HepG2 (cell line): ENCODE data around the gene SIAH2. TPM values are rescaled to one million over a fixed set of nuclear protein-coding genes. Genes with fewer than 3 reads are reported as not detected.

Experiments
- AGO1 ChIP-seq: fragments of 200-400 bp; formaldehyde crosslinking; IDR thresholded peaks from 2 replicates; pipeline ENCODE4 v1.6.1; 2017; ENCODE audit warnings: mild to moderate bottlenecking, low read depth, low read length, moderate library complexity; ENCODE audit not compliant: poor library complexity, severe bottlenecking
- GATAD2A ChIP-seq: IDR thresholded peaks from 2 replicates; pipeline ENCODE4 v1.6.1; 2016
- HNRNPLL ChIP-seq: fragments of 200-400 bp; formaldehyde crosslinking; IDR thresholded peaks from 2 replicates; pipeline ENCODE4 v1.6.1; 2017; ENCODE audit warnings: mild to moderate bottlenecking, low read depth, low read length; ENCODE audit not compliant: poor library complexity, severe bottlenecking
- JARID2 ChIP-seq: sonication (generic); formaldehyde crosslinking; IDR thresholded peaks from 2 replicates; pipeline ENCODE4 v1.8.1; 2023; ENCODE audit warnings: missing genetic modification reagents, inconsistent platforms; ENCODE audit not compliant: insufficient replicate concordance
- MXI1 ChIP-seq: IDR thresholded peaks from 3 replicates; pipeline ENCODE4 v1.6.1; 2012; ENCODE audit warnings: low read depth, low read length, inconsistent platforms, borderline replicate concordance
- NAIF1 ChIP-seq: sonication (generic); formaldehyde crosslinking; IDR thresholded peaks from 2 replicates; pipeline ENCODE4 v1.5.0; 2020; ENCODE audit warnings: mild to moderate bottlenecking, missing genetic modification reagents, borderline replicate concordance
- NCOA1 ChIP-seq: sonication (generic); formaldehyde crosslinking; IDR thresholded peaks from 2 replicates; pipeline ENCODE4 v1.9.0; 2021; ENCODE audit warnings: missing genetic modification reagents
- SAFB2 ChIP-seq: sonication (generic); formaldehyde crosslinking; IDR thresholded peaks from 2 replicates; pipeline ENCODE4 v1.5.1; 2020; ENCODE audit warnings: missing genetic modification reagents, low read depth, mild to moderate bottlenecking, borderline replicate concordance
- SOX13 ChIP-seq, 3 experiments: fragments of 450-650 bp in 1 of 3; sonication (generic) in 1 of 3; formaldehyde crosslinking in 1 of 3; IDR thresholded peaks in 2 of 3; conservative IDR thresholded peaks in 1 of 3; 2 replicates each; pipeline versions ENCODE4 v1.5.0 to v1.6.1; 2016 to 2020; ENCODE audit warnings: antibody characterized with exemption in 1 of 3, mild to moderate bottlenecking in 1 of 3, missing compliant biosample characterization in 1 of 3, missing genetic modification reagents in 1 of 3, moderate library complexity in 1 of 3
- SOX6 ChIP-seq, 2 experiments: fragments of 450-650 bp in 1 of 2; sonication (generic) in 1 of 2; formaldehyde crosslinking in 1 of 2; IDR thresholded peaks; 2 replicates each; pipeline versions ENCODE4 v1.4.0 to v1.6.1; 2017 to 2020; ENCODE audit warnings: antibody characterized with exemption in 1 of 2, mild to moderate bottlenecking in 1 of 2, missing genetic modification reagents in 1 of 2
- SRF ChIP-seq: IDR thresholded peaks from 2 replicates; pipeline ENCODE4 v1.6.1; 2011; ENCODE audit warnings: mild to moderate bottlenecking, low read depth, low read length, moderate library complexity
- STAT5B ChIP-seq: sonication (generic); formaldehyde crosslinking; IDR thresholded peaks from 2 replicates; pipeline ENCODE4 v1.4.0; 2020; ENCODE audit warnings: missing genetic modification reagents
- ZNF205 ChIP-seq: IDR thresholded peaks from 2 replicates; pipeline ENCODE4 v1.6.1; 2018; ENCODE audit warnings: missing biosample characterization, missing genetic modification reagents
- ZNF253 ChIP-seq: sonication (generic); formaldehyde crosslinking; IDR thresholded peaks from 2 replicates; pipeline ENCODE4 v1.8.0; 2022; ENCODE audit warnings: mild to moderate bottlenecking, missing genetic modification reagents, borderline replicate concordance
- ZNF263 ChIP-seq: sonication (generic); formaldehyde crosslinking; IDR thresholded peaks from 2 replicates; pipeline ENCODE4 v1.4.0; 2020; ENCODE audit warnings: missing genetic modification reagents
- ZNF337 ChIP-seq: sonication (generic); formaldehyde crosslinking; IDR thresholded peaks from 2 replicates; pipeline ENCODE4 v1.5.1; 2020; ENCODE audit warnings: missing genetic modification reagents, low read depth, mild to moderate bottlenecking, borderline replicate concordance
- ZNF550 ChIP-seq: sonication (generic); formaldehyde crosslinking; IDR thresholded peaks from 2 replicates; pipeline ENCODE4 v1.4.0; 2020; ENCODE audit warnings: mild to moderate bottlenecking, missing genetic modification reagents, borderline replicate concordance
- ZNF746 ChIP-seq: sonication (generic); formaldehyde crosslinking; IDR thresholded peaks from 2 replicates; pipeline ENCODE4 v1.8.0; 2022; ENCODE audit warnings: mild to moderate bottlenecking, missing genetic modification reagents
- ZNF816 ChIP-seq: sonication (generic); formaldehyde crosslinking; IDR thresholded peaks from 2 replicates; pipeline ENCODE4 v1.8.0; 2022; ENCODE audit warnings: missing genetic modification reagents, mild to moderate bottlenecking, borderline replicate concordance
- polyA plus RNA-seq, 8 experiments: library from polyadenylated mRNA; depleted of rRNA in 3 of 8; stranded (reverse) in 7 of 8; unstranded in 1 of 8; fragments of >200 nt; fragmentation: Illumina TruSeq in 4 of 8; extraction: Trizol in 4 of 8; gene quantifications; 2 replicates each; pipeline versions ENCODE4 v1.2.1 to v1.2.3, GENCODE V29; 2011 to 2016; ENCODE audit warnings: low read depth in 4 of 8, missing spikeins in 1 of 8, mixed read lengths in 1 of 8; ENCODE audit not compliant: insufficient read depth in 1 of 8
- total RNA-seq, 5 experiments: library from RNA; depleted of rRNA; stranded (reverse); fragments of >200 nt; fragmentation: Illumina TruSeq; extraction: Trizol; gene quantifications; 2 replicates each; pipeline ENCODE4 v1.2.3, GENCODE V29; 2016; ENCODE audit warnings: low read depth in 1 of 5
- TF ChIP-seq, protein P1 (sequence below): sonication (generic); formaldehyde crosslinking; IDR thresholded peaks from 2 replicates; pipeline ENCODE4 v1.9.0; 2022; ENCODE audit warnings: missing genetic modification reagents, mild to moderate bottlenecking, borderline replicate concordance
- TF ChIP-seq, protein P2 (sequence below): sonication (generic); formaldehyde crosslinking; IDR thresholded peaks from 2 replicates; pipeline ENCODE4 v1.4.0; 2020; ENCODE audit warnings: missing genetic modification reagents, borderline replicate concordance
- TF ChIP-seq, protein P3 (sequence below): sonication (generic); formaldehyde crosslinking; IDR thresholded peaks from 2 replicates; pipeline ENCODE4 v1.4.0; 2020; ENCODE audit warnings: missing genetic modification reagents

Gene SIAH2
- total and polyA plus RNA-seq, 2 of the 13 experiments (the other 11 are each of a cell fraction or from before 2014, with no cell fraction given), result 71.8 to 117 TPM

DNA sequence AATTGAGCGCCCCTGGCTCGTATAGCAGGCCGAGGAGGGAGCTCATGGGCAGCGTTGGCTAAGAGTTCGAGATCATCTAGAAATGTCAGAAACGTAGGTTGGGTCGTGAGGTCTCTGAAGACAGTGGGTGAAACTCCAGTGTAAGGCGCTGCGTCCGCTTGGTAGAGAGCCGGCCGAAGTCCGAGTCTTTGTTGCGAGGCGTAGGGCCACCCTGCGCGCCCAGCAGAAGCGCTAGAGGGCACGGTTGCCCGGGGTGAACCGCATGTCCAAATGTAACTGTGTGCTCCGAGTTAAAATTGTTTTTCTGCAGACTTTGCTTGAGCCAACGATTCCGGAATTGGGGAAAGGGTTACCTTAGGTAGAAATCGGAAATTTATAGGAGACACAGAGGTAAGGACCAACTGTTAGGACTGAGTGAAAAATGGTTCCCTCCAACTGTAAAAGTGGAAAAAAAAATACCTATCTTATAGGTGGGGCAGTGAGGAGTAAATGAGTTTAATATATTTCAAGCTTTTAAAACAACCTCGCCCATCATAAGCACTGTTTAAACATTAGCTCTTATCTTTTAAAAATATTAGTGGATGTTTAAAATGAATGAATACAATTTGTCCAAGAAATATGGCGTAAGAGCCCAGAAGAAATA, 993 bp upstream of the SIAH2 start (continued):
- no peak for TF ChIP-seq SRF
- peak; percentile 38; the same call in 1 of the 3 replicates for TF ChIP-seq MXI1
- peak; percentile 77; the same call in 1 of the 2 replicates for TF ChIP-seq ZNF816 (CRISPR knock-in tag)
- TF ChIP-seq ZNF746, result peak; percentile 20; the same call in 1 of the 2 replicates
- no peak for TF ChIP-seq JARID2 (CRISPR knock-in tag)
- TF ChIP-seq, protein P1, sequence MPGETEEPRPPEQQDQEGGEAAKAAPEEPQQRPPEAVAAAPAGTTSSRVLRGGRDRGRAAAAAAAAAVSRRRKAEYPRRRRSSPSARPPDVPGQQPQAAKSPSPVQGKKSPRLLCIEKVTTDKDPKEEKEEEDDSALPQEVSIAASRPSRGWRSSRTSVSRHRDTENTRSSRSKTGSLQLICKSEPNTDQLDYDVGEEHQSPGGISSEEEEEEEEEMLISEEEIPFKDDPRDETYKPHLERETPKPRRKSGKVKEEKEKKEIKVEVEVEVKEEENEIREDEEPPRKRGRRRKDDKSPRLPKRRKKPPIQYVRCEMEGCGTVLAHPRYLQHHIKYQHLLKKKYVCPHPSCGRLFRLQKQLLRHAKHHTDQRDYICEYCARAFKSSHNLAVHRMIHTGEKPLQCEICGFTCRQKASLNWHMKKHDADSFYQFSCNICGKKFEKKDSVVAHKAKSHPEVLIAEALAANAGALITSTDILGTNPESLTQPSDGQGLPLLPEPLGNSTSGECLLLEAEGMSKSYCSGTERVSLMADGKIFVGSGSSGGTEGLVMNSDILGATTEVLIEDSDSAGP (CRISPR knock-in tag), result peak; percentile 73; the same call in 1 of the 2 replicates
- TF ChIP-seq SOX13 (IDR thresholded peaks at IDR 0.05), result no peak
- TF ChIP-seq SOX13 (CRISPR knock-in tag; conservative IDR thresholded peaks at IDR 0.05 in 1 of 2, IDR thresholded peaks at IDR 0.05 in 1 of 2), result peak in 1 of 2 experiments; percentile 39; a peak in 1 of 4 replicates
- peak; percentile 60; the same call in 1 of the 2 replicates for TF ChIP-seq ZNF337 (CRISPR knock-in tag)
- TF ChIP-seq SAFB2 (CRISPR knock-in tag), result no peak
- TF ChIP-seq AGO1, result peak; percentile 4
- TF ChIP-seq STAT5B, result no peak
- TF ChIP-seq ZNF253 (CRISPR knock-in tag), result no peak
- TF ChIP-seq, protein P2, sequence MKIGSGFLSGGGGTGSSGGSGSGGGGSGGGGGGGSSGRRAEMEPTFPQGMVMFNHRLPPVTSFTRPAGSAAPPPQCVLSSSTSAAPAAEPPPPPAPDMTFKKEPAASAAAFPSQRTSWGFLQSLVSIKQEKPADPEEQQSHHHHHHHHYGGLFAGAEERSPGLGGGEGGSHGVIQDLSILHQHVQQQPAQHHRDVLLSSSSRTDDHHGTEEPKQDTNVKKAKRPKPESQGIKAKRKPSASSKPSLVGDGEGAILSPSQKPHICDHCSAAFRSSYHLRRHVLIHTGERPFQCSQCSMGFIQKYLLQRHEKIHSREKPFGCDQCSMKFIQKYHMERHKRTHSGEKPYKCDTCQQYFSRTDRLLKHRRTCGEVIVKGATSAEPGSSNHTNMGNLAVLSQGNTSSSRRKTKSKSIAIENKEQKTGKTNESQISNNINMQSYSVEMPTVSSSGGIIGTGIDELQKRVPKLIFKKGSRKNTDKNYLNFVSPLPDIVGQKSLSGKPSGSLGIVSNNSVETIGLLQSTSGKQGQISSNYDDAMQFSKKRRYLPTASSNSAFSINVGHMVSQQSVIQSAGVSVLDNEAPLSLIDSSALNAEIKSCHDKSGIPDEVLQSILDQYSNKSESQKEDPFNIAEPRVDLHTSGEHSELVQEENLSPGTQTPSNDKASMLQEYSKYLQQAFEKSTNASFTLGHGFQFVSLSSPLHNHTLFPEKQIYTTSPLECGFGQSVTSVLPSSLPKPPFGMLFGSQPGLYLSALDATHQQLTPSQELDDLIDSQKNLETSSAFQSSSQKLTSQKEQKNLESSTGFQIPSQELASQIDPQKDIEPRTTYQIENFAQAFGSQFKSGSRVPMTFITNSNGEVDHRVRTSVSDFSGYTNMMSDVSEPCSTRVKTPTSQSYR, result no peak
- TF ChIP-seq ZNF205 (CRISPR knock-in tag), result no peak
- TF ChIP-seq, protein P3, sequence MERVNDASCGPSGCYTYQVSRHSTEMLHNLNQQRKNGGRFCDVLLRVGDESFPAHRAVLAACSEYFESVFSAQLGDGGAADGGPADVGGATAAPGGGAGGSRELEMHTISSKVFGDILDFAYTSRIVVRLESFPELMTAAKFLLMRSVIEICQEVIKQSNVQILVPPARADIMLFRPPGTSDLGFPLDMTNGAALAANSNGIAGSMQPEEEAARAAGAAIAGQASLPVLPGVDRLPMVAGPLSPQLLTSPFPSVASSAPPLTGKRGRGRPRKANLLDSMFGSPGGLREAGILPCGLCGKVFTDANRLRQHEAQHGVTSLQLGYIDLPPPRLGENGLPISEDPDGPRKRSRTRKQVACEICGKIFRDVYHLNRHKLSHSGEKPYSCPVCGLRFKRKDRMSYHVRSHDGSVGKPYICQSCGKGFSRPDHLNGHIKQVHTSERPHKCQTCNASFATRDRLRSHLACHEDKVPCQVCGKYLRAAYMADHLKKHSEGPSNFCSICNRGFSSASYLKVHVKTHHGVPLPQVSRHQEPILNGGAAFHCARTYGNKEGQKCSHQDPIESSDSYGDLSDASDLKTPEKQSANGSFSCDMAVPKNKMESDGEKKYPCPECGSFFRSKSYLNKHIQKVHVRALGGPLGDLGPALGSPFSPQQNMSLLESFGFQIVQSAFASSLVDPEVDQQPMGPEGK (CRISPR knock-in tag), result no peak
- TF ChIP-seq NCOA1, result no peak
- 0 out of 2 replicates have a peak, but pooled peaks have one; percentile 31 for TF ChIP-seq NAIF1 (CRISPR knock-in tag)
- peak; percentile 69; the same call in 1 of the 2 replicates for TF ChIP-seq GATAD2A (CRISPR knock-in tag)
- TF ChIP-seq ZNF550 (CRISPR knock-in tag), result no peak
- TF ChIP-seq HNRNPLL, result peak; percentile 7
- no peak for TF ChIP-seq SOX6 (IDR thresholded peaks at IDR 0.05)
- TF ChIP-seq SOX6 (CRISPR knock-in tag; IDR thresholded peaks at IDR 0.05), result peak; percentile 58
- no peak for TF ChIP-seq ZNF263 (CRISPR knock-in tag)
